Cardiac muscle cell (in vitro differentiated cells and primary cell): ENCODE data around the gene SHROOM1. TPM values are rescaled to one million over a fixed set of nuclear protein-coding genes. Genes with fewer than 3 reads are reported as not detected.

Experiments used
- DNase-seq, 2 donors: peaks; one replicate each; pipeline versions ENCODE4 v3.0.0 to v3.0.0-alpha.2; 2010 to 2017; ENCODE audit warnings: low read depth in 1 of 2, low spot score in 1 of 2
- H3K27ac ChIP-seq: fragments of 200-600 bp; sonication (generic); 2 replicates; pipeline ENCODE4 v1.5.1; 2016
- H3K27me3 ChIP-seq: fragments of 200-600 bp; sonication (generic); 2 replicates; pipeline ENCODE4 v1.6.0; 2016; ENCODE audit warnings: control low read depth
- H3K36me3 ChIP-seq: fragments of 200-600 bp; sonication (generic); 2 replicates; pipeline ENCODE4 v1.5.1; 2016; ENCODE audit warnings: control low read depth
- H3K4me1 ChIP-seq: fragments of 200-600 bp; sonication (generic); 2 replicates; pipeline ENCODE4 v1.8.1; 2017; ENCODE audit warnings: low read depth, mild to moderate bottlenecking, mixed run types
- H3K4me3 ChIP-seq: fragments of 200-600 bp; sonication (generic); 2 replicates; pipeline ENCODE4 v1.5.1; 2016; ENCODE audit warnings: mild to moderate bottlenecking
- H3K9me3 ChIP-seq: fragments of 200-600 bp; sonication (generic); 2 replicates; pipeline ENCODE4 v1.5.1; 2017; ENCODE audit warnings: low read depth, mild to moderate bottlenecking, control low read depth
- polyA plus RNA-seq: library from polyadenylated mRNA; unstranded; fragments of >200 nt; fragmentation: Nextera tagmentation; extraction: Ambion mirVana; gene quantifications from 2 replicates; pipeline ENCODE4 v1.2.1, GENCODE V29; 2016
- total RNA-seq: library from RNA; depleted of rRNA; stranded (reverse); fragments of >200 nt; gene quantifications from 2 replicates; pipeline ENCODE4 v1.2.3, GENCODE V29; 2016
- TF ChIP-seq, protein P1 (sequence below): IDR thresholded peaks from 2 replicates; pipeline ENCODE4 v1.5.1; 2012; ENCODE audit warnings: low read depth, mild to moderate bottlenecking, low read length

SHROOM1 gene
- total and polyA plus RNA-seq, 2 experiments from 2014 or later = 9.8 to 13.3 TPM

DNA sequence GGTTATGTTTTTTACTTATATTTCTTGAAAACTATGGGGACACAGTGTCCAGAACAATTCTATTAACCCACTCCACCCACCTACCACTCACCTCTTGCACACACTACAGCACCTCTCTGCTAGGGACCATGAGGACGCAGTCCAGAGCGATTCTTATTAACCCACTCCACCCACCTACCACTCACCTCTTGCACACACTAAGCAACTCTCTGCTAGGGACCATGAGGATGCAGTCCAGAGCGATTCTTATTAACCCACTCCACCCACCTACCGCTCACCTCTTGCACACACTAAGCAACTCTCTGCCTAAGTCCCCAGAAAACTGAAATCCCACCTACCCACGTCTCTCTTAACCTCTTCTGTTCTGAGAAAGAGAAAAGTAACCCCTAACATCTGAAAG lies 2.2 kb upstream of the SHROOM1 start:
- TF ChIP-seq, protein P1, sequence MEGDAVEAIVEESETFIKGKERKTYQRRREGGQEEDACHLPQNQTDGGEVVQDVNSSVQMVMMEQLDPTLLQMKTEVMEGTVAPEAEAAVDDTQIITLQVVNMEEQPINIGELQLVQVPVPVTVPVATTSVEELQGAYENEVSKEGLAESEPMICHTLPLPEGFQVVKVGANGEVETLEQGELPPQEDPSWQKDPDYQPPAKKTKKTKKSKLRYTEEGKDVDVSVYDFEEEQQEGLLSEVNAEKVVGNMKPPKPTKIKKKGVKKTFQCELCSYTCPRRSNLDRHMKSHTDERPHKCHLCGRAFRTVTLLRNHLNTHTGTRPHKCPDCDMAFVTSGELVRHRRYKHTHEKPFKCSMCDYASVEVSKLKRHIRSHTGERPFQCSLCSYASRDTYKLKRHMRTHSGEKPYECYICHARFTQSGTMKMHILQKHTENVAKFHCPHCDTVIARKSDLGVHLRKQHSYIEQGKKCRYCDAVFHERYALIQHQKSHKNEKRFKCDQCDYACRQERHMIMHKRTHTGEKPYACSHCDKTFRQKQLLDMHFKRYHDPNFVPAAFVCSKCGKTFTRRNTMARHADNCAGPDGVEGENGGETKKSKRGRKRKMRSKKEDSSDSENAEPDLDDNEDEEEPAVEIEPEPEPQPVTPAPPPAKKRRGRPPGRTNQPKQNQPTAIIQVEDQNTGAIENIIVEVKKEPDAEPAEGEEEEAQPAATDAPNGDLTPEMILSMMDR = no peak

DNA sequence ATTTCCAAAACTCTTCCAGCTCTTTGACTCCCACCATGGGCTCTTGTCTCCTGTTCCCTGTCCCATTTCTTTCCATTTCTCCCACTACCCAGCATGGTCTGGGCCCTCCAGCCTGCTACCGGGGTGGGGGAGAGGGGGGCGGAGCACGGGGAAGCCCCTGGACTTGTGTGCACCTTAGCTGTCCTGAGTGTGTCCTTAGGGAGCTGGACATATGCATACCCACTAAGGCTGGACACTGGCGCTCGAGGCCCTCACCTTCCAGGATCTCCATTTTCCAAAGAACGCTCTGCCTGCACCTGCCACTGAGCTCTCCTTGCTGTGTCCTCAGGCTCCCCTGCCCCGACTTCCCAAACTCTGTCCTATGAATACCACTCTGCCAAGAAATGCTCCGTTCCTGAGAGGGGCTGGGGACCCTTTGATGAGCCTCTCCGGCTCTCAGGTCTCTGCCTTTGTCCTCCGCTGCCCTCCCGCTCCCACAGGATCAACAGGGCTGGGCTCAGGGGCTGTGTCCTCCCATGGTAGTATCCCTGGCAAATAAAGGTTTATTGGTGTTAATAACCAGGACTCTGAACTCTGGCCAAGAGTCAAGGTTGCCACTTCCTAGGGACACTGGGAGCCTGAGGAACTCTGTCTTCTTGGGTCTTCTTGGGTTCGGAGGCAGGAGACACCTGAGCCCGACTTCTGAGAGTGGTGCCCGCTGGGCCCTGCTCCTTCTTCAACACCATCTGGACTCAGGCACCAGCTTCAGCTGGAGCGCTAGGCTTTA lies 831 bp upstream of the SHROOM1 start:
- H3K4me3 ChIP-seq = no peak overlapping the region

More for the DNA sequence above, 2.2 kb upstream of the SHROOM1 start:
- Histone ChIP-seq H3K4me1 (no peaks in the 10 kb centered on the region), H3K9me3 (no peaks in the 10 kb centered on the region), H3K27ac (no peak overlapping the region), H3K27me3 (peaks cover 38% of the 10 kb centered on the region), H3K4me3 (no peak overlapping the region), H3K36me3 (no peaks in the 10 kb centered on the region)
- no peak for DNase-seq

DNA sequence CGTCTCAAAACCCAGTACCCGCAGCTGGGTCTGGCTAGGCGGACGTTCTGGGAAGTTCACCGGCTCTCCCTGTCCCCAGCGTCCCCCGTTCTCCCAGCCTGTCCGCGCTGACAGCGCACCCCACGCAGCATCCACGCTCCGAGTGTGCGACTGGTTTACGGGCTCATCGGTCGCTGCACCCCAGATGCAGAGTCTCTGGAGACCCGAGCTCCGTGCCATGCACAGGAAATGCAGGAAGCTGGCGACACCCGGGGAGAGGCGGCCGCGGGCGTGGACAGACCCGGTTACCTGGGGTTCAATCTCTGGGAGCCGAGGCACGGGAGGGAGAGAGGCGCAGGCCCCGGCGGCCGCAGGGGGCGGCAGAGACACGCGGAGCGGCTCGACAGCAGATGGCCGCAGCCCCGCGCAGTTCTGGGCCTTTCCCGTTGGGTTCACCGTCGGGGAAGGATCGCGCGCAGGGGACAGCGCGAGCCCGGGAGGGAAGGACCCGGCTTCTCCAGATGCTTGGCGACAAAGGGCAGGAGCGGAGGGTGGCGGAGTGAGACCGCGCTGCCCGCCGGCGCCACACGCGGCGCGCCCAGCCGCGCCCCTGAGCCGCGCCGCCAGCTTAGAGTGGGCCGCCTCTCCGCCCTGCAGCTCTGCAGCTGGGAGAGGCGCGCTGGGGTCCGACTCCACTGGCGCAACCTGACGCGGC lies 558 bp downstream of the SHROOM1 start:
- Histone ChIP-seq H3K4me3 (peak overlapping the region; percentile 47), H3K36me3 (no peaks in the 10 kb centered on the region), H3K27ac (no peak overlapping the region), H3K9me3 (no peaks in the 10 kb centered on the region), H3K4me1 (no peaks in the 10 kb centered on the region), H3K27me3 (peaks cover 65% of the 10 kb centered on the region)
- peak; percentile 75 to 81 for DNase-seq
- TF ChIP-seq, protein P1 = peak; percentile 93

More for the DNA sequence above, 831 bp upstream of the SHROOM1 start:
- Histone ChIP-seq H3K9me3 (no peaks in the 10 kb centered on the region), H3K36me3 (no peaks in the 10 kb centered on the region), H3K27me3 (peaks cover 51% of the 10 kb centered on the region), H3K4me1 (no peaks in the 10 kb centered on the region), H3K27ac (no peak overlapping the region)
- TF ChIP-seq, protein P1 = no peak
- DNase-seq = no peak

DNA sequence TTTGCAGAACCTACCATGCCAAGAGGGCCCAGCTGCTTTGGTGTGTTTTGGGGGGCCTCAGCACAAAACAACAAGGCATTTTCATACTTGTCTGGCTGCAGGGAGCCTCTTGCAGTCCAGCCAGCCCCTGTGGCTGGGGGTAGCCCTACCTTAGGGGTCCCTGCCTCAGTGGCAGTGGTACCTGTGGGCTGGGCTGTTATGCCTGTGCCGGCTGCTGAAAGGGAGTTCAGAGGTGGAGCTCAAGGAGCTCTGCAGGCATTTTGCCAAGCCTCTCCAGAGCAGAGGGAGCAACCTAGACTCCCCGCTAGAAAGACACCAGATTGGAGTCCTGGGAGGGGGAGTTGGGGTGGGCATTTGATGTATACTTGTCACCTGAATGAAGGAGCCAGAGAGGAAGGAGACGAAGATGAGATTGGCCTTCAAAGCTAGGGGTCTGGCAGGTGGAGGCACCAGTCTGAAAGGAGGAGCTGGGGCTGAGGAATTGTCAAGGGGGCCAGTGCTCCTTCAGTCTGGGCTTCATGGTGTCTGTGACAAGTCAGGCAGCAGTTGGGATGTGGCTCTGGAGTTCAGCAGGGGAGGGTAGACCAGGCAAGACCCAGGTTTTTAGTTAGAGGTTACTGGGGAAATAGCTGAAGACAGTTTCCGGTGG lies 1.5 kb downstream of the SHROOM1 start:
- H3K9me3 ChIP-seq = no peaks in the 10 kb centered on the region
- TF ChIP-seq, protein P1 = no peak
- no peak for DNase-seq
- H3K4me3 ChIP-seq = no peak overlapping the region
- H3K36me3 ChIP-seq = no peaks in the 10 kb centered on the region
- H3K27me3 ChIP-seq = peaks cover 72% of the 10 kb centered on the region
- H3K4me1 ChIP-seq = no peaks in the 10 kb centered on the region
- no peak overlapping the region for H3K27ac ChIP-seq

DNA sequence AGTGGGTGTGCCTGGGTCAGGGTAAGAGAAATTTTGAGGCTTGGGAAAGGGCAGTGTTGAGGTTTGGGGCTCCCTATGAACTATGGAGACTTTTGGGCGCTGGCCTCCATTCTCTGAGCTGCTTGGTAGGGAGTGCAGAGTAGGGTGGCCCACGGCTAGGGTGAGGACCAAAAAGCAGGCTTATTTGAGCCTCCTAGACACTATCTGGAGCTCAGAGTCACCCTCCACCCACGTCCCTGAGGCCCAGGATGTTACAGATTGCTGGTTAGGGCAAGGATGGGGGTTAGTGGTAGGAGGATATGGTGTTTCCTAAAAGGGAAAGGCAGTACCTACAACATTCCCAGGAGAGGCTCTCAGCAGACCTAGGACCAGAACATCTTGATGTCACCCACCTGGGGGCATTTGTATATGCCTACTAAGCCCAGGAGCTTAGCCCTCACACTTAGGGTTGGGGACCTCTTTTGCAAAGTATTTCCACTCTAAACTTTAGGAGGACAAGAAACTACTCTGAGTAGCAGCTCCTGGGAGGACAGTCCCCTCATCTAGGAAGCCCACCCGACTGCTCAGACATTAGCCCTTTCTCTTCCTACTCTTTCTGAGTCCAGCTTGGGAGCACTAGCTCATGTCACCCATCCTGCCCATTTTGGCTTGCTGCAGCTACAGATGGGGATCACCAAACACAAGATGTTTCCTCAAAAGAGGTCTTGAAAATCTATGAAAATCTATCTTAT lies 2.3 kb downstream of the SHROOM1 start:
- TF ChIP-seq, protein P1 = no peak
- Histone ChIP-seq H3K4me1 (peaks cover 6% of the 10 kb centered on the region), H3K9me3 (no peaks in the 10 kb centered on the region), H3K27me3 (peaks cover 70% of the 10 kb centered on the region), H3K27ac (no peak overlapping the region), H3K36me3 (no peaks in the 10 kb centered on the region), H3K4me3 (no peak overlapping the region)
- DNase-seq = no peak
